LNCaP clone FGC (cell line): ENCODE measurements around the gene RIPPLY1.
"Not testable (repeated sequence)": the region's sequence is repeated elsewhere in the genome, so short reads cannot be mapped to it uniquely, and the experiment has no call there.

ENCODE experiments used
- DNase-seq: peaks from one replicate; pipeline ENCODE4 v3.0.0-alpha.2; 2011; ENCODE audit warnings: low read depth
- H3K4me3 ChIP-seq: 2 replicates; pipeline ENCODE4 v1.5.1; 2011; ENCODE audit warnings: mild to moderate bottlenecking, low read depth, low read length, control low read depth
- TF ChIP-seq, protein P1 (sequence below): IDR thresholded peaks from 2 replicates; pipeline ENCODE4 v1.5.1; 2012; ENCODE audit warnings: mild to moderate bottlenecking; ENCODE audit not compliant: control insufficient read depth, insufficient read depth; ENCODE audit errors: extremely low read depth

RIPPLY1 gene

GRCh38 chrX:106894392-106894909 is 8.7 kb downstream of the RIPPLY1 start:
- peak; percentile 22 for DNase-seq
- no peak overlapping the region for H3K4me3 ChIP-seq
- TF ChIP-seq, protein P1, sequence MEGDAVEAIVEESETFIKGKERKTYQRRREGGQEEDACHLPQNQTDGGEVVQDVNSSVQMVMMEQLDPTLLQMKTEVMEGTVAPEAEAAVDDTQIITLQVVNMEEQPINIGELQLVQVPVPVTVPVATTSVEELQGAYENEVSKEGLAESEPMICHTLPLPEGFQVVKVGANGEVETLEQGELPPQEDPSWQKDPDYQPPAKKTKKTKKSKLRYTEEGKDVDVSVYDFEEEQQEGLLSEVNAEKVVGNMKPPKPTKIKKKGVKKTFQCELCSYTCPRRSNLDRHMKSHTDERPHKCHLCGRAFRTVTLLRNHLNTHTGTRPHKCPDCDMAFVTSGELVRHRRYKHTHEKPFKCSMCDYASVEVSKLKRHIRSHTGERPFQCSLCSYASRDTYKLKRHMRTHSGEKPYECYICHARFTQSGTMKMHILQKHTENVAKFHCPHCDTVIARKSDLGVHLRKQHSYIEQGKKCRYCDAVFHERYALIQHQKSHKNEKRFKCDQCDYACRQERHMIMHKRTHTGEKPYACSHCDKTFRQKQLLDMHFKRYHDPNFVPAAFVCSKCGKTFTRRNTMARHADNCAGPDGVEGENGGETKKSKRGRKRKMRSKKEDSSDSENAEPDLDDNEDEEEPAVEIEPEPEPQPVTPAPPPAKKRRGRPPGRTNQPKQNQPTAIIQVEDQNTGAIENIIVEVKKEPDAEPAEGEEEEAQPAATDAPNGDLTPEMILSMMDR, result peak; percentile 85

DNA sequence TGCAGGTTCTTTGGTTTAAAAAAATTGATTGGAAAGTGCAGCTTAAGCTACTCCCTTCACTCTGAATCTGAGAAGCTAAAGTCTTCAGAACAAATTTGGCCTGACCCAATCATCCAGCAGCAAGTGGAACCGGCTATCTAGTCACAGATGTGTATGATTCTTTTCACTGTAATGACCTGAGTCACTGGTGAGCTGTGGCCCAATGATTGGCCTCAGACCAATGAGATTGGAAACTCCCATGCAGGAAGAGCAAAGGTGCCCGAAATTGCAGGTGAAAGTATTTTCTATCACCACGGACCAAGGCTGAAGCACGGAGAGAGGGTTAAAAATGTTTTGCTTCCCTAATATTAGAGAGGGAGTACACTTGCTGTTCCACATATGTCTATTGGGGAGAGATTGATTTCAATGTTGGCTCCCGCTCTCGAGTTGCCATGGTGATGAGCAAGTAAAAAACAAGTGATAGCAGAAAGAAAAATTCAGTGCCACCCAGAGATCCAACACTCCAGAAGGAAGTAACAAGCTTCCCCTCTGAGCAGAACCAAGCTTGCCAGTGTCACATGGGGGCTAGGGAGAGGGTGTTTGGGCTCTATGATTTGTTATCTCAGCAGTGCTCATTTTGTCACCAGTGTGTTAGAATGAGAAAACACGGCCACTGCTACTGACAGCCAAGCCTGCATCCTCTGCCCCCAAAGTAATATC is 11.2 kb downstream of the RIPPLY1 start:
- no peak overlapping the region for H3K4me3 ChIP-seq
- TF ChIP-seq, protein P1, result no peak
- DNase-seq, result no peak

GRCh38 chrX:106889468-106889867 is 13.7 kb downstream of the RIPPLY1 start:
- DNase-seq, result peak; percentile 32
- H3K4me3 ChIP-seq, result no peak overlapping the region
- TF ChIP-seq, protein P1, result no peak

DNA sequence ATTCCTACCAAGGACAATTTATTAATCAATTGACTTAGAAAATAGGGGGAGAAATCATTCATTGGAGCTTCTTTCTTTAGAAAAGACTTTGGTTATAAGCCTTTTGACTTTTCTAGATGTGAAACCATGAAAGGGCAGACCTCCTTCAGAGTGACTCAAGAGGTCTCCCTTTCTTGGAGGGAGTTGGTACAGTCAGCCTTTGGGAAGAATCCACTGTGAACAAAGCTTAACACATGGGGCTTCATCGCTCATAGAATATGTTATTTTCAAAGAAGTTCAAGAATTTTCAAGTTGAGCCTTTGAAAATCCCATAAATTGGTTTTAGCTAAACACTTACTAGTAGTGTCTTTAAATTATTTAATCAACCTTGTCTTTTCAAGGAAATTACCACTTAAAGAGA is 28.0 kb downstream of the RIPPLY1 start:
- H3K4me3 ChIP-seq, result no peak overlapping the region
- TF ChIP-seq, protein P1, result no peak
- DNase-seq, result no peak

DNA sequence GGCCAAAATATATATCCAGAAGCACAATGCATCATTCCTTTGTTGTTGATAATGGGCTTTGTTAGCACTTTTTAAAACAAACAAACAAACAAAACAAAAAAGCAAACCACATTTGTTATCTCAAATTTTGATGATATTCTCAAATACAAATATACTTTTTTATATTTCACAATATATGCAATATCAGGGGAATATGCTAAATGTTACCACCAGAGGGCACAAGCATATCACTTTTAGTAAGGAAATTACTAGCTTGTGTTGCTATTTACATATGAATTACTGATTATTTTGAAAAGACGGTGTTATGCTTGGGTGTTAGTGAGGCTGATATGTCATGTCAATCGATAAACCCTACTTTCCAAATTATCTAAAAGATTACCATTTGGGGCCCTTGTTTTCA is 29.1 kb downstream of the RIPPLY1 start:
- no peak overlapping the region for H3K4me3 ChIP-seq
- TF ChIP-seq, protein P1, result peak; percentile 45
- DNase-seq, result no peak

DNA sequence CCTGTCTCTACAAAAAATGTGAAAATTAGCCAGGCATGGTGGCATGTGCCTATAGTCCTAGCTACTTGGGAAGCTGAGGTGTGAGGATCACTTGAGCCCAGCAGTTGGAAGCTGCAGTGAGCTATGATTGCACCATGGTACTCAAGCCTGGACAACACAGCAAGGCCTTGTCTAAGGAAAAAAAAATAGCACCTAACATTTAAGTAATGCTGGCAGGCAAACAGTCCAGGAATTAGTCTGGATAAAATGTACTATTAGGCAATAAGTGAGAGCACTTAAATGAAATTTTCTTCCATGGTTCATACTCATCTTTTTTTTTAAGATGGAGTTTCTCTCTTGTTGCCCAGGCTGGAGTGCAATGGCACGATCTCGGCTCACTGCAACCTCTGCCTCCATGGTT is 30.3 kb downstream of the RIPPLY1 start:
- DNase-seq, result not testable (repeated sequence)

GRCh38 chrX:106863697-106864096 is 39.4 kb downstream of the RIPPLY1 start:
- no peak overlapping the region for H3K4me3 ChIP-seq
- no peak for DNase-seq
- TF ChIP-seq, protein P1, result no peak

More for the DNA sequence above, 30.3 kb downstream of the RIPPLY1 start:
- H3K4me3 ChIP-seq, result not testable (repeated sequence)
